HG03025 (cell line): Measurements from ENCODE around the gene SLC24A3.

Experiments used
- ATAC-seq: cut with Tn5 transposase; IDR thresholded peaks from one replicate; pipeline ENCODE4 v1.9.1; 2021; ENCODE audit warnings: mild to moderate bottlenecking, moderate library complexity; ENCODE audit not compliant: unreplicated experiment, low FRiP score

SLC24A3 gene

DNA sequence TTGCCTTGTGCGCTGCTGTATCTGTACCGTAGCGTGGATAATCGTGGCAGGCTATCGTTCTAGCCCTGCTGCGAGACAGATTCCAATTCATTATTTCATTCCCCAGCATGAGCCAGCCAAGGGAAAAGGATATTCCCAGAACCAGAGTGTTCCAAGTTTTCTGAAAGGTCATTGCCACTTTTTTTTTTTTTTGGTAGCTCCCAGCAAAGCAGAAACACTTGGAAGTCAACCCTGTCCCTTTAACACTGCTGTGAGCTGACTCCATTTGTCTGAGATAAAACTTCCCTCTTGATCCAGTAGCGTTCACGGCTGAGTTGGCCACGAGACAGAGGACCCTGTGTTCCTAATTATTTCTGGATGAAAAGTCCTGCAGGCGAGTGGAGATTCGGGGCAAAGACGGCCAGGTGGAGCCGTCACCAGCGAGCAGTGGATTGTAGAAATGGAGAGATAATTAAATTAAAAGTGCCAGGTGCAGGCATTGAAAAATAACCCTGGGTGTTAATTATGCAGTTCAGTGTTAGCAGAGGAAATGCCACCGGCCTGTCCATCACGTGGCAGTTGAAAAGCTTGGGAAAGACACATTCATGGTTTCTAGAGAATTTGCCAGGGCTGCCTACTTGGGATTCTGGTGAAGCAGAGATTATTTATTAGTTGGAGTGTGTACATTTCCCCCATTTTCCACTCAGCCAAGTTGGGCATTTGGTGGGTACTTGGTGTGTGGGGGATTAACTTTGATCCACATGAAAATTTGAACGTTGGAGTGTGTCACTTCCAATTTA is 164.2 kb downstream of the SLC24A3 start:
- ATAC-seq = no peak

DNA sequence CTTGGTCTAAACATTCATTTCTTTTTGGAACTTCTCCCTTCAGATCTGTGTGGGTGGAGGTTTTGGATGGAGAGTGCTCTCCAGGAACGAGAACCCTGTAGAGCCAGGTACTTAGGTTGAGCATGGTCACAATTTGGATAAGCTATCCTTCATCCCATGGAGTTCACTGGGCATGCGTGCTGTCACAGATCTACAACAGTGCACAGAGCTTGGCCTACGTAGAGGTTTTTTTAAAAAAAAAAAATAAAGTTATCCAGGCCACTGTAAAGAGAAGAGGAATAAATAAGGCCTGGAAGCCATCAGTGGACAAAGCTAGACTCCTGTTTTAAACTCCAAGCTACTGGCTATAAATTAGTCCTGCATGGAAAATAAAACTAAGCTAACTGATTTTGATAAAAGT is 165.6 kb downstream of the SLC24A3 start:
- ATAC-seq = no peak

DNA sequence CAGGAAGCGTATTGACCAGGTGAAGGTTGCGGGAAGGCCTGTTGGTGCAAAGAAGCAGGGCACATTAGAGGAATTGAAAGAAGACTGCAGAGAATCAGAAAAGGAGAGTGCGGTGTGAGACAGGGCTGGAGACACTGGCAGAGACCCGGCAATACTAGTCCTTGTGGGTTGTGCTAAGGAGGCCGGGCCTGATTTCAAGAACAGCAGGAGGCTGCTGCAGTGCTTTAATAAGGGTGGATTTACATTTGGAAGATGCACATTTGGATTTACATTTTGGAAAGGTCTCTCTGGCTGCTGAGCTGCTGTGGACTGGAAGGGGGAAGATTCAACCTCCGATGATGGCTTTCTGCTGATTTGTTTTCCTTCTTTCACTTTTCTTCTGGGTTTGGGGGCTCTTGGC is 167.8 kb downstream of the SLC24A3 start:
- ATAC-seq = no peak

DNA sequence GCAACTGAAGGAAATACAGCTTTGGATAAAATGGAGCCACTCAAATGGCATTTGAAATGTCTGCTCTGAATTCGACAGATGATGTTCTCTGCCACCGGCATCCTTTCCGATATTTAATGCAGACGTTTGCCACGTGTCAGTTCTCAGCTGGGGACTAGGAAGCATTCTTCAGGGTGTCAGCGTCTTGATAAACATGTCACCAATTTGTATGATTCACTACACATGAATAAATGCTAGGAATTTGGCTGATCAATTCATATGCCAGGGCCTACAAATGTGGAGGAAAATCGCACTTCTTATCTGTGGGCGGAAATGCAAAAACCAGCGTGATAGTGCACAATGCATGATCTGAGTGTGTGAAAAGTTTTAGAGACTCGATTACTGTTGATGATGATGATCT is 169.5 kb downstream of the SLC24A3 start:
- no peak for ATAC-seq

DNA sequence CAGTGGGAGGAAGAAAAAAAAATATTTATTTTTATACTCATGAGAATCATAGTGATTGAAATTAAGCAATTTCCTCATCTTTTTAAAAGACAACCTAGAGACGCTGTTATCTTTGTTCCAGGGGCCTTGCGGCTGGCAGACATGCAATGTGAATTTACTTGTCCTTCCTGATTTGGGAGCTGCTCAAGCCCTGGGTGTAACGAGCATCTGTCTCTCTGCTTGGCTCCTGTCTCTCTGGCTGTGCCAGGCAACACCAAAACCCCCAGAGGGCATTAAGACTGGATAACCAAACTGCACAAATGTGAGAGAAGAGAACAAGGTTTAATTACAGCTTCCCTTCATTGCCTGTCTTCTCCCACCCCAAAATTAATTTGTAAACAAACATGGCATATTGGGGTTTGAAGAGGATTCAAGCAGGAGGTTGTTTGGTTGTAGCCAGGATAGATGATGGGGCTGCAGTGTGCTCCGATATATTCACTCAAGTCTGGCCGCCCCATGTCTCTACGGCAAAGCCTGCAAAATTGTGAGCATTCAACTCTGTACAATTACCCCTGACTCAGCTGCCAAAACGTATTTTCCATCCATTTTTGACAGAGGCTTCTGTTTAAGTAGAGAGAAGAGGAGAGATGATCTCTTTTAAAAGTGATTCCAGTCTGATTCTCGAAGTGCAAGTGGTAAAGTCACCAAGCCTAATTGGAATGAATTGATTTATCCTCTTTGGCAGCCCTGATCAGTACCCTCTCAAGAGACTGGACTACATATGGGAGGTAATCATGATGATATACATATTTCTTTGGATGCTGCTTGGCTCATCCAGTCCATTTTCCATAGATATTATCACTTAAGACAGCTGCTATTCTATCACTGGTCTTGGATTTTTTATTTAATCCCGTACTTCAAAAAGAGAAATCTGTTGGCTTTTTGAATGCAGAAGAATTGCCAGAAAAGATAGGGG is 170.2 kb downstream of the SLC24A3 start:
- no peak for ATAC-seq

DNA sequence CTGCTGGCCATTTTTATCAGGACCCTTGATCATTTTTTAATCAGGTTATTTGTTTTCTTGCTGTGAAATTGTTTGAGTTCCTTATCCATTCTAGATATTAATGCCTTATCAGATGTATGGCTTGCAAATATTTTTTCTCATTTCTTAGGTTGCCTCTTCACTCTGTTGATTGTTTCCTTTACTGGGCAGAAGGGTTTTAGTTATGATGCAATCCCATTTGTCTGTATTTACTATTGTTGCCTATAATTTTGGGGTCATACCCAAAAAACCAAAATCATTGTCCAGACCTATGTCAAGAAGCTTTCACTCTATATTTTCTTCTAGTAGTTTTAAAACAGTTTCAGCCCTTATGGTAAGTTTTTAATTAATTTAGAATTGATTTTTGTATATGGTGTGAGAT is 172.5 kb downstream of the SLC24A3 start:
- ATAC-seq = no peak

DNA sequence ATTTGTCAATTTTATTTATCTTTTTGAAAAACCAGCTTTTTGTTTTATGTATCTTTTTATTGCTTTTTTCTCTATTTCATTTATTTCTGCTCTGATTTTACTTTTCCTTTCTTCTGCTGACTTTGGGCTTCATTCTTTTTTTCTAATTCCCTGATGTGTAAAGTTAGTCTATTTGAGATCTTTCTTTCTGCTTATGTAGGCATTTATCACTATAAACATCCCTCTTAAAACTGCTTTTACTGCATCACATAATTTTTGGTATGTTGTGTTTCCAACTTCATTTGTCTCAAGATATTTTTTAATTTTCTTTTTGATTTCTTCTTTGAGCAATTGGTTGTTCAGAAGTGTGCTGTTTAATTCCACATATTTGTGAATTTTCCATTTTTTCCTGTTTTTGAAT is 174.8 kb downstream of the SLC24A3 start:
- no peak for ATAC-seq

DNA sequence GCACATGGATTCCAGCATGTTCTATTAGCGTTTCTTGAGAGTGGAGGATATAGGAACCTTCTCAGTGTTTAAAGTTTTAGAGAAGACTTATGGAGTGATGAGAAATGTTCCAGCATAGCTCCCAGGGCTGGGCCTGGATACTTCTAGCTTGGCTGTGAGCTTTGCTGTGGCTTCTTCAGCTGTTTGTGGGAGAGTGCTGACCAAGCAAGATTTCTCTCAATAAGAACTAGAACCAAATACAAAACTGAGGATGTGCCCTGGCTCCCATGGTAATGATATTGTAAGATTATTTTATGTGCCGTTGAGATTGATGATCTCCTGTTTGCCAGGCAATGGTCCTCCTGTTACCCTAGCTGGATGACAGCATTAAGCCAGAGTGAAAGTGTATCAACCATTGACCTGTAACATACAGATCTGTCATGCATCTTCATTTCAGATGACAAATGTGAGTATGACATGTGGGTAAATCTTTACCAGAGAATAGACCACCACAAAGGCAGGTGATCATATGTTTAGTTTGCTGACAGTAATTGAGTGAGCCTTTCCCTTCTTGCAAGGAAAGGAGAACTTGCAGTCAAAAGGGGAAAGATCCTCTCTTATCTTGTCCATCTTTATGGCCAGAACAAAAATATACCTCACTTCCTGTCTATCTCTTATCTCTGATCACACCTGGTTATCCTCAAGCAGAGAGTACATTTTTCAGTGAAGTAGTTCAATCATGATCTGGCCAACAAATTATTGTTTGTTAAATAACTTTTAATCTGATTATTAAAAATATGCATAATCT is 180.1 kb downstream of the SLC24A3 start:
- no peak for ATAC-seq

DNA sequence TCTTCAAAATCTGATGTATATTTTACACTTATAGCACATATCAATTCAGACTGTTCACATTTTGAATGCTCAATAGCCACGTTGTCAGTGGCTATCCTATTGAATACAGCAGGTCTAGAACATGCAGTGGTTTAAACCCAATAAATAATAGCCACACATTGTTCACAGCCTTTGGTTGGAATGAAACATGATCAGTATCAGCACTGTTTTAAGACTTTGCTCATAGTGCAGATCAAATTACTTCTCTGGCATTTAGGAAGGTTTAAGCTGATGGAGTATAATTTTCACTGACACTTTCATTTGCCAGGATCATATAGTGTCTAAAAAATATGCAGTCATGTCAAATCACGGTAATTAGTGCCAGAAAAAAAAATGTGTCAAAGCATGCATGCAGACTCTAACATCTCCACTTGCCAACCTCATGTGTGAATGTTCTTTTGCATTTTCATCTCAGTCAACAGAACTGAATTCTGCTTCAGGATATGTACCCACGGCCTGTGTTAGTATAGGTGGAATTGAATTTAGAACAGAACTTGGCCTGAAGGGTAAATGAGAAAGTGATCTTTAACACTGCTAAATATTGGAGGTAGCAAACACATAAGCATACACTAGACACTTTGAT is 184.1 kb downstream of the SLC24A3 start:
- ATAC-seq = no peak

DNA sequence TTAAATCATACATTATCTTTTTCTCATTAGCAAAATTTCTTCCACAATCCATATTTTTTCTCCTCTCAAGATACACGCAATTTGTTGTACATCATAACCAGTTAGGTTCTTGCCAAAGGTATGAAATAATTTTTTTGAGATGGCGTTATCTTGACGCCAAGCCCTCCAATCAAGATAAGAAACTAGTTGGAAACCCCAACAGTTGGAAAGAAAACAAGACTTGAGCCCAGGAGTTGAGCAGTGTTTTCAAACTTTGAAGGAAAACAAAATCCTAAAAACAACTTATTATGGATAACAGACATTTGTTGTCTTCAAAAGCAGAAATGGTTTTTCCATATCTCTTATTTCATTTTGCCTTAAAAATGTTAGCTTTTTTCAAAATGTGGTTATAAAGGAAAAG is 184.8 kb downstream of the SLC24A3 start:
- ATAC-seq = no peak

DNA sequence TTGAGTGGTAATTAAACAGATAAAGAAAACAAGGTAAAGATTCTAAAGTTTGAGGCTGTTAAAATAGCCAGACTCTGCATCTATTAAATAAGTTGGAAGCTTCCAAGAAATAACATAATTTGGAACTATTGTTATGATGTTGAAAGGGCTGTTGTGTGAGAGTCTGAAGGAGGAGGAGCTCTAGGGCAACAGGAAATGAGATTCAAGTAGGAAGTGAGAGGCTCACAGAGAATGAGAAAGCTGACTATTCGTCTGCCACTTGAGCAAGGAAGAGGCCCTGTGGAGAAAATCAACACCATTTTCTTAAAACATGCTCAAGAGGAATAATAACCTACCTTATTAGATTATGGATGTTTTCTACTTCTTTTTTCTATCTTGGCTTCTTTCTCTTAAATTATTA is 185.2 kb downstream of the SLC24A3 start:
- ATAC-seq = no peak

DNA sequence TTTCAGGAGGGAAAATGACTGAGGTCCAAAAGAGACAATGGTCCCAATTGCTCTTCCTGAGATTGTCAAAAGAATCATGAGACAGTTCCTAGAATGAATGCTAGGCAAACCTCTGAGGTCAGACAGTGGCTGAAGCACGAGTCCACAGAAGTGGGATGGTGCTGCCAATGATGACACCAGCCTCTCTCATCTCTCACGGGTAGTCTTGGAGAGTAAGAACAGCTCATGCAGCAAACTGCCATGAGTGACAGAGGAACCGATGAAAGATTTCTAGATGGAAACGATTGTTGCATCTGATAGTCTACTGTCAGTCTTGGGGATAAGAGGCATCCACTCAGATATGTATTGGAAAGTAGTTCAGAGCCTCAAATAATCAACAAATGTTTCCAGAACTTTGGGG is 188.7 kb downstream of the SLC24A3 start:
- ATAC-seq = no peak

DNA sequence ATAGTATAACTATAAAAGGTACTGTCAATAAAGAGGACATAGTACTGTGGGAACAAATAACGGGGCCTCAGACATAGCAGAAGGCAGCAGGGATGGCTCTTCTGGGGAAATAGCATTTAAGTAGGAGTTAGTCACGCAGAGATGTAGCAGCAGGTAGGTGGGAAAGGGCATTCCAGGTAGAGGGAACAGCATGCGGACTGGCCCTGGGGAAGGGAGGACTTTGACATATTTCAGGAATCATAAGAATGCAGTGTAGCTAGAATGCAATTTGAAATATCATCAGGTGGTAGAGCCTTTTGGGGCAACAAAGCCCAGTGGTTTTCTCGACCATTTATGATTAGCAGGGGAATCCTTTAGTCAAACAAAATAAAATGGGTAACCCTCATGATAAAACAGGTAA is 191.1 kb downstream of the SLC24A3 start:
- no peak for ATAC-seq

DNA sequence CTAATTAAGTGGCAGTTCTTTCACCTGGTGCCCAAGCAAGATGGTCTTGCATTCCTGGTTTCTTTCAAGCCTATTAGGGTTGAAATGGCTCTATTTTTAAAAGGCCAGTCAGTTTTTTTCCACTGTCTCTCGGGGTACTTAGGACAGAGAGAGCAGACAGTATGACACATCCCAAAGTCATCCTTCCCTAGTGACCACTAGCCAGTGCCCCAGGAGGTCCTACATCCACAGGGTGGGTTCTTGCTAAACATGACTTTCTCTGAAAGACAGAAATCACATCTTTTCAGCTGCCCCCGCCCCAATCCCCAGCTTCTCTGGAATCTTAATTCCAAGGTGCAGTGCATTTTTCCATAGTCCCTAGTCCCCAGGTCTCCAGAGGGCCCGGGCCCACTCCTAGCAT is 192.4 kb downstream of the SLC24A3 start:
- ATAC-seq = no peak

DNA sequence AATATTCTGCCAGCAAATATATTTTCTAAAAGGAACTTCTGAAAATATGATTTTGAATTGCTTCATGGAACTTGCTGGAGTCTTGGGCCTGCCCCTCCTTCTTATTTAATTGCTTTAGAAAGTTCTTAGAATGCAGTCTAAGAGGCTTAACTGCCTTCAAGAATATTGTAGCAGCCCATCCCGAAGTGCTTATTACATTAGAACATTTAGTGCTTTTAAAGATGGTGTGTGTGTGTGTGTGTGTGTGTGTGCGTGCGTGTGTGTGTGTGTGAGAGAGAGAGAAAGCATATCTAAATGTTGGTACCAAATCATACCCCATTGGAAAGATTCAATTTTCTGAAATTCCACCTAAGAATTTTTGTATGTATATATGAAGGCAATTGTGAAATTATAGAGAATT is 193.5 kb downstream of the SLC24A3 start:
- ATAC-seq = no peak

DNA sequence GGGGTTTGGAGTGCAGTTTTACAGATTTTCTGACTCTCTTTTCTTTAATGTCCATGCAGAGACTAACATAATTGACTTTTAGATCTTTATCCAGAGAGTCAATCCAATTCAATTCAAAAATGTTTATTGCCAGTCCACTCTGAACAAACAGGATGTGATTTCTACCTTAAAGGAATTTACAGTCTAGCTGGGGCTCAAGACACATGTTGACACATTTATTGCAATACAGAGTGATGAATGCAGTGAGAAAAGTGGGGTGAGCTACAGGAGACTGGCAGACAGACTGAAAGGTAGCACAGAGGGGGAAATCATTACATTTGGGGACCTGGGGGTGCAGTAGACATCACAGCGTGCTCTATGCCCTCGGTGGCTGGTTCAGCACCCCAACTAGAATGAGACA is 193.9 kb downstream of the SLC24A3 start:
- no peak for ATAC-seq

DNA sequence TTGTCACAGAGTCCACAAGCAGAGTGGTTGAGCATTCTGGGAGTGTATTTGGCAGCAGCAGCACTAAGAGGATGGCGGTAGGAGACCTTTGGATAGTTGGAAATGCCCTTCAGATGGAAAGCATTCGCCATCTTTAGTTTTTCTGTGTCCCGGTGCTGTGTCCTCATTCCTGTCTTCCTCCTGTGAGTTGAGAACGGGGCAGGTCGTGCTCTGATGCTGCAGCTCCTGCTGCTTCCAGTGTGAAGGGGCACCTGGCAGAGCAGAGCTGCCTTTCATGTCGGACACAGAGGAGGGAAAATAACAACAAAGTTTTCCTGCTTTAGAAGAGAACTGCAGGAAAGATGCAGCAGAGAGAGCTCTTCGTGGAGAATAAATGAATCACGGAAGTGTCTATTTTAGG is 194.8 kb downstream of the SLC24A3 start:
- ATAC-seq = no peak

DNA sequence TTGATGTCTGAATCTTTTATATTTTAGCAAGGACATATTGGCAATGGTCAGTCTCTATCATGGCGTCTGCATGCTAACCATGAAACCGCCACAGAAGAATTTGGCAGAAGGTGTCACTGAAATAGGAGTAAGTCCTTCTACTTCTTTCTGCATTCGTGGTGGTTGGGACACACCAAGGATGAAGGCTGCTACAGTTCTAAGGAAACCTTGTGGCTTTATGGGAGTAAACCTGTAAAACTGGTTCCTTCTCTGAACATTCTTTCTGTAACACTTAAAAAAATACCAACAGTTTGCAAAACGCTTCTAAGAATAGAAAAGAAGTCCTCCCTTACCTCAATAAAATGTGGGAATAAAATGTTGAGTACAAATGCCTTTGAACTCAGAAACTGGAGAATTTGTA is 195.3 kb downstream of the SLC24A3 start:
- no peak for ATAC-seq

DNA sequence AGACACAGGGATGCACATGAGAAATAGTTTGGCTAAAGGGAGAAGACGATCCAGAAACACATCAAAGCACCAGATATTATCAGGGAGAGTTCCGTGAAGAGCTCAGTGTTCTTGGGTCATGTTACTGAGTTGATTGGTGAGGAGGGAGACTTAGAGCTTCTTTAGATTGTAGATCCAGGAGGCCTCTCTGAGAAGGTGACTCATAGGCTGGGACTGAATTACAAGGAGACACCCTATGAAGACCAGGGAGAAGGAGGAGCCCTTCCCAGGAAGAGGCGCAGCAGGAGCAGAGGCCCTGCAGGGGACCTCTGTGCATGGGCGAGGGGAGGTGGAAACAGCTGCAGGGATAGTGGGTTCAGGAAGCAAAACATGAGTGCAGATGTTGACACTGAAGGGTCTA is 196.5 kb downstream of the SLC24A3 start:
- ATAC-seq = no peak

DNA sequence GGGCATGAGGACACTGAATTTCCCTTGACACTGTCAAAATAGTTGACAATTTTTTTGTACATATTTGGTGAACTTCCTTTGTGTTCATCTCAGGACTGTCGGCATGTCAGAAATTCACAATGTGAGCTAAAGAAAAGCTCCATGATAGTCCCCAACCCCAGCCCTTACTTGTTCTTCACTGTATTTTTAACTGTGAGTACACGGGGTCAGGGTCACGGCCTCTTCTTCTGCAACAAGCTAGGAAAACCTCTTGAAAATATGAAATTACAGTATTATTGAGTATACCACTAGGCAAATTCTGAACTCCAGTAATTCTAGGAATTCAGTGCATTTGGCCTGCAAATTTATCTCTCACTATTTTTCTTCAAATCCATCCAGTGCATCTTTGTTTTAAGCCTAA is 199.4 kb downstream of the SLC24A3 start:
- no peak for ATAC-seq

DNA sequence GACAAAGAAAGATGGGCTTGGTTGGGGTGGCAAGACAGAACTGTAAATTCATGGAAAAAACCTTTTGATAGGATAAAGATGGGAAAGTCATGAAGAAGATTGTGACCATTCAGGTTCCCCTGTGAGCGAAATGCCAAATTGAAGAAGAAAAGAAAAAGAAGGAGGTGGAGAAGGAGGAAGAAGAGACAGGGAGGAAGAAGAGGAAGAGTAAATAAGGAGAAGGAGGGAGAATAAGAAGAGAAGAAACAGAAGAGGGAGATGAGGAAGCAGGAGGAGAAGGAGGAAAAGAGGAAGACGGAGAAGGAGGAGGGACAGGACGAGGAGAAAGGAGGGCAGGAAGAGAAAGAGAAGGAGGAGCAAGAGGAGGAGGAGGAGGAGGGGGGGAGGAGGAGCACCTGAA is 199.8 kb downstream of the SLC24A3 start:
- no peak for ATAC-seq
